Sigmoid colon (tissue), 4 donors: ENCODE data around the gene ZNF25.

Experiments
- CTCF ChIP-seq, 4 experiments: fragments of 450-650 bp in 3 of 4; fragments of 200-600 bp in 1 of 4; IDR thresholded peaks; one replicate each; pipeline ENCODE4 v1.5.1; 2016 to 2019; ENCODE audit warnings: antibody characterized with exemption in 4 of 4, mild to moderate bottlenecking in 3 of 4, moderate library complexity in 2 of 4
- EP300 ChIP-seq, 4 donors: sonication (generic); formaldehyde crosslinking; IDR thresholded peaks; one replicate each; pipeline ENCODE4 v1.6.1; 2017; ENCODE audit warnings: antibody characterized with exemption in 4 of 4
- POLR2A ChIP-seq, 2 donors: fragments of 450-650 bp; IDR thresholded peaks; one replicate each; pipeline ENCODE4 v1.6.1; 2016; ENCODE audit warnings: antibody characterized with exemption in 2 of 2, mild to moderate bottlenecking in 2 of 2, moderate library complexity in 2 of 2

DNA sequence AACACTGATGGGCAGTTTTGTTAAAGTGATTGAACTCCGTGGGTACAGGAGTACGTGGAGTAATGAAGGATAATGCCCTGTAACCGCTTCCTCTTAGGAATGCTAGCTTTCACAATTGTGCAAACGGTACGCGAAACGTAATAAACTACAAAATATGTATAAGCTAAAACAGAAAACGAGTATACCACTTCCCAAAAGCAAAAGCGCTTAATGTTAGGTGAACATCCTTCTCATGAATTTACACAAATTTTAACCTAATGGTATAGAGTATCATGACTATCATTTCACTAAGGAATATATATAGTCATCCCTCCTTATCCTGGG, 395 bp upstream of the ZNF25 start:
- TF ChIP-seq CTCF (IDR thresholded peaks at IDR 0.05), result no peak
- TF ChIP-seq POLR2A (IDR thresholded peaks at IDR 0.05), result no peak
- no peak for TF ChIP-seq EP300 (IDR thresholded peaks at IDR 0.05)
